ENCODE results near the gene MCC. TPM values are rescaled to one million over a fixed set of nuclear protein-coding genes. Genes with fewer than 3 reads are reported as not detected.

Gene MCC
- total RNA-seq, 4 donors from 2014 or later, result 1.2 to 133 (median 8.5) TPM

- Histone ChIP-seq H3K36me3 (no peaks in the 10 kb centered on the region), H3K27ac (no peak overlapping the region), H3K4me1 (no peaks in the 10 kb centered on the region), H3K4me3 (no peak overlapping the region), H3K9me3 (no peaks in the 10 kb centered on the region), H3K27me3 (no peaks in the 10 kb centered on the region)
- TF ChIP-seq POLR2A (IDR thresholded peaks at IDR 0.05) (no peak), CTCF (IDR thresholded peaks at IDR 0.05) (no peak)
- no peak for DNase-seq
Measured at GRCh38 chr5:113060408-113061025, 427.7 kb downstream of the MCC start.

GRCh38 chr5:113059232-113060040 lies 428.8 kb downstream of the MCC start:
- DNase-seq, result no peak
- no peaks in the 10 kb centered on the region for H3K9me3 ChIP-seq
- no peak overlapping the region for H3K4me3 ChIP-seq
- TF ChIP-seq CTCF (IDR thresholded peaks at IDR 0.05) (no peak), POLR2A (IDR thresholded peaks at IDR 0.05) (no peak)
- H3K36me3 ChIP-seq, result no peaks in the 10 kb centered on the region
- H3K4me1 ChIP-seq, result no peaks in the 10 kb centered on the region
- no peaks in the 10 kb centered on the region for H3K27me3 ChIP-seq
- H3K27ac ChIP-seq, result no peak overlapping the region

GRCh38 chr5:113058706-113059226 lies 429.5 kb downstream of the MCC start:
- no peak overlapping the region for H3K27ac ChIP-seq
- TF ChIP-seq POLR2A (IDR thresholded peaks at IDR 0.05), result no peak
- no peak for TF ChIP-seq CTCF (IDR thresholded peaks at IDR 0.05)
- DNase-seq, result no peak

GRCh38 chr5:113058269-113058668 lies 430.0 kb downstream of the MCC start:
- no peak for DNase-seq
- H3K9me3 ChIP-seq, result no peaks in the 10 kb centered on the region
- H3K27me3 ChIP-seq, result no peaks in the 10 kb centered on the region
- H3K4me1 ChIP-seq, result no peaks in the 10 kb centered on the region
- no peaks in the 10 kb centered on the region for H3K36me3 ChIP-seq
- no peak overlapping the region for H3K27ac ChIP-seq
- H3K4me3 ChIP-seq, result no peak overlapping the region
- TF ChIP-seq POLR2A (IDR thresholded peaks at IDR 0.05), result no peak
- no peak for TF ChIP-seq CTCF (IDR thresholded peaks at IDR 0.05)

More at GRCh38 chr5:113058706-113059226, 429.5 kb downstream of the MCC start:
- Histone ChIP-seq H3K27me3 (no peaks in the 10 kb centered on the region), H3K4me1 (no peaks in the 10 kb centered on the region), H3K9me3 (no peaks in the 10 kb centered on the region), H3K4me3 (no peak overlapping the region), H3K36me3 (no peaks in the 10 kb centered on the region)

- Histone ChIP-seq H3K9me3 (no peaks in the 10 kb centered on the region), H3K4me3 (no peak overlapping the region), H3K27me3 (no peaks in the 10 kb centered on the region), H3K27ac (no peak overlapping the region), H3K4me1 (no peaks in the 10 kb centered on the region), H3K36me3 (no peaks in the 10 kb centered on the region)
- DNase-seq, result no peak
- TF ChIP-seq CTCF (IDR thresholded peaks at IDR 0.05) (no peak), POLR2A (IDR thresholded peaks at IDR 0.05) (no peak)
Measured at GRCh38 chr5:113057557-113057984, 430.7 kb downstream of the MCC start.
